DMS53 (cell line): ENCODE results near the gene ABCA6.
A peak's percentile ranks its signal among the peaks of the same experiment; 100 is the strongest.

Source experiments
- DNase-seq: peaks from one replicate; lab custom pipeline; 2025; lab: John Stamatoyannopoulos, UW

The ABCA6 gene

GRCh38 chr17:69071233-69071586, 70.5 kb downstream of the ABCA6 start:
- peak; percentile 28 for DNase-seq

GRCh38 chr17:69070378-69071232, 71.1 kb downstream of the ABCA6 start:
- peak; percentile 53 for DNase-seq

GRCh38 chr17:69069226-69069750, 72.4 kb downstream of the ABCA6 start:
- DNase-seq = no peak

- DNase-seq = peak; percentile 18
These were observed 74.2 kb downstream of the ABCA6 start for GRCh38 chr17:69067274-69068047.

GRCh38 chr17:69066482-69066881, 75.2 kb downstream of the ABCA6 start:
- DNase-seq = no peak

GRCh38 chr17:69065113-69065512, 76.6 kb downstream of the ABCA6 start:
- DNase-seq = no peak

GRCh38 chr17:69064476-69064875, 77.2 kb downstream of the ABCA6 start:
- DNase-seq = no peak

- no peak for DNase-seq
These were observed 77.7 kb downstream of the ABCA6 start for GRCh38 chr17:69064001-69064400.

GRCh38 chr17:69062860-69063581, 78.7 kb downstream of the ABCA6 start:
- no peak for DNase-seq

- DNase-seq = no peak
These were observed 79.8 kb downstream of the ABCA6 start for GRCh38 chr17:69061721-69062556.

GRCh38 chr17:69060822-69061221, 80.9 kb downstream of the ABCA6 start, which contains the start of gene ABCA9:
ABCA9 (minus strand) TSS chr17:69060927; CDS start chr17:69051126, 9,801 bp downstream.
- no peak for DNase-seq

GRCh38 chr17:69059458-69060175, 82.1 kb downstream of the ABCA6 start:
- no peak for DNase-seq

- DNase-seq = peak; percentile 48
These were observed 83.5 kb downstream of the ABCA6 start for GRCh38 chr17:69058165-69058564.

- no peak for DNase-seq
These were observed 84.4 kb downstream of the ABCA6 start for GRCh38 chr17:69057280-69057679.

- DNase-seq = no peak
These were observed 85.4 kb downstream of the ABCA6 start for GRCh38 chr17:69056179-69056823.

GRCh38 chr17:69055334-69055733, 86.4 kb downstream of the ABCA6 start:
- no peak for DNase-seq

- DNase-seq = no peak
These were observed 90.5 kb downstream of the ABCA6 start for GRCh38 chr17:69050999-69051775.

GRCh38 chr17:69048634-69049033, 93.1 kb downstream of the ABCA6 start:
- no peak for DNase-seq
